H9 (cell line): Measurements from ENCODE around the gene ANKRD53. TPM values are rescaled to one million over a fixed set of nuclear protein-coding genes. Genes with fewer than 3 reads are reported as not detected.

ENCODE experiments used
- DNase-seq: peaks from one replicate; pipeline ENCODE4 v3.0.0-alpha.2; 2017
- H2AFZ ChIP-seq: one replicate; pipeline ENCODE4 v1.6.1; 2013; ENCODE audit warnings: mild to moderate bottlenecking, low read length, control low read depth, moderate library complexity
- H2AK5ac ChIP-seq: 2 replicates; pipeline ENCODE4 v1.6.1; 2013; ENCODE audit warnings: low read length, control low read depth, mixed read lengths; ENCODE audit not compliant: insufficient read length
- H2BK120ac ChIP-seq: one replicate; pipeline ENCODE4 v1.6.1; 2013; ENCODE audit warnings: low read depth, mild to moderate bottlenecking, low read length, control low read depth, inconsistent platforms; ENCODE audit not compliant: poor library complexity, severe bottlenecking
- H2BK12ac ChIP-seq: 2 replicates; pipeline ENCODE4 v1.6.1; 2013; ENCODE audit warnings: low read length, control low read depth, mixed read lengths, low read depth; ENCODE audit not compliant: insufficient read length
- H2BK15ac ChIP-seq: 2 replicates; pipeline ENCODE4 v1.6.1; 2013; ENCODE audit warnings: low read depth, low read length, control low read depth
- H2BK20ac ChIP-seq: one replicate; pipeline ENCODE4 v1.6.1; 2013; ENCODE audit warnings: low read depth, mild to moderate bottlenecking, low read length, control low read depth, inconsistent platforms; ENCODE audit not compliant: poor library complexity, severe bottlenecking
- H2BK5ac ChIP-seq: 2 replicates; pipeline ENCODE4 v1.6.1; 2013; ENCODE audit warnings: low read length, control low read depth, mixed read lengths; ENCODE audit not compliant: insufficient read length
- H3K14ac ChIP-seq: 2 replicates; pipeline ENCODE4 v1.6.1; 2013; ENCODE audit warnings: low read length, control low read depth; ENCODE audit not compliant: insufficient read depth
- H3K18ac ChIP-seq: 2 replicates; pipeline ENCODE4 v1.6.1; 2013; ENCODE audit warnings: low read depth, mild to moderate bottlenecking, mixed read lengths, low read length, control low read depth; ENCODE audit not compliant: insufficient read length
- H3K23ac ChIP-seq: 2 replicates; pipeline ENCODE4 v1.6.1; 2013; ENCODE audit warnings: low read length, control low read depth, mixed read lengths, low read depth; ENCODE audit not compliant: insufficient read length
- H3K23me2 ChIP-seq: 2 replicates; pipeline ENCODE4 v1.6.1; 2013; ENCODE audit warnings: low read depth, mild to moderate bottlenecking, mixed read lengths, low read length, control low read depth; ENCODE audit not compliant: insufficient read length, poor library complexity, severe bottlenecking
- H3K27ac ChIP-seq: 2 replicates; pipeline ENCODE4 v1.5.1; 2013; ENCODE audit warnings: low read length, control low read depth, mixed read lengths, low read depth; ENCODE audit not compliant: insufficient read length
- H3K27me3 ChIP-seq: 2 replicates; pipeline ENCODE4 v1.6.1; 2013; ENCODE audit warnings: low read length, control low read depth, inconsistent platforms; ENCODE audit not compliant: insufficient read depth
- H3K4ac ChIP-seq: 2 replicates; pipeline ENCODE4 v1.6.1; 2013; ENCODE audit warnings: low read depth, mild to moderate bottlenecking, control low read depth, inconsistent platforms, low read length, moderate library complexity
- H3K4me1 ChIP-seq: 2 replicates; pipeline ENCODE4 v1.6.1; 2013; ENCODE audit warnings: low read length, control low read depth, inconsistent platforms; ENCODE audit not compliant: insufficient read depth
- H3K4me2 ChIP-seq: 2 replicates; pipeline ENCODE4 v1.6.1; 2013; ENCODE audit warnings: low read length, control low read depth, mixed read lengths; ENCODE audit not compliant: insufficient read length, insufficient read depth
- H3K56ac ChIP-seq: 2 replicates; pipeline ENCODE4 v1.6.1; 2013; ENCODE audit warnings: low read depth, mild to moderate bottlenecking, mixed read lengths, low read length, control low read depth; ENCODE audit not compliant: insufficient read length
- H3K79me1 ChIP-seq: 2 replicates; pipeline ENCODE4 v1.6.1; 2013; ENCODE audit warnings: low read depth, mild to moderate bottlenecking, moderate library complexity, low read length, control low read depth, inconsistent platforms; ENCODE audit not compliant: insufficient read depth, poor library complexity, severe bottlenecking
- H3K79me2 ChIP-seq: 2 replicates; pipeline ENCODE4 v1.6.1; 2013; ENCODE audit warnings: low read length, control low read depth, inconsistent platforms; ENCODE audit not compliant: insufficient read depth
- H3K9ac ChIP-seq: 2 replicates; pipeline ENCODE4 v1.6.1; 2013; ENCODE audit warnings: low read length, control low read depth, mixed read lengths; ENCODE audit not compliant: insufficient read length; ENCODE audit errors: extremely low read depth
- H3K9me3 ChIP-seq: one replicate; pipeline ENCODE4 v1.6.1; 2013; ENCODE audit warnings: low read depth, low read length, inconsistent platforms; ENCODE audit not compliant: control insufficient read depth
- H3T11ph ChIP-seq: one replicate; pipeline ENCODE4 v1.6.1; 2013; ENCODE audit warnings: mild to moderate bottlenecking, low read length, control low read depth, inconsistent platforms
- H4K20me1 ChIP-seq: one replicate; pipeline ENCODE4 v1.6.1; 2013; ENCODE audit not compliant: control insufficient read depth, insufficient read length, insufficient read depth
- H4K5ac ChIP-seq: 2 replicates; pipeline ENCODE4 v1.6.1; 2013; ENCODE audit warnings: low read depth, mild to moderate bottlenecking, mixed read lengths, low read length, control low read depth; ENCODE audit not compliant: insufficient read length
- H4K8ac ChIP-seq: replicated peaks from 2 replicates; pipeline ENCODE4 v1.6.1; 2013; ENCODE audit warnings: low read length, control low read depth, mixed read lengths, low read depth; ENCODE audit not compliant: insufficient read length
- H4K91ac ChIP-seq: 2 replicates; pipeline ENCODE4 v1.6.1; 2013; ENCODE audit warnings: low read depth, mild to moderate bottlenecking, moderate library complexity, mixed read lengths, low read length, control low read depth; ENCODE audit not compliant: insufficient read length
- H3K27ac Mint-ChIP-seq, 3 experiments: 2 replicates in 2 of 3; 3 replicates in 1 of 3; pipeline ENCODE4 v1.8.0; 2020 to 2021; ENCODE audit warnings: mixed read lengths in 3 of 3, mild to moderate bottlenecking in 1 of 3, moderate library complexity in 1 of 3
- H3K27me3 Mint-ChIP-seq: 2 replicates; pipeline ENCODE4 v1.8.0; 2021; ENCODE audit warnings: low read depth, mild to moderate bottlenecking, moderate library complexity, mixed read lengths
- H3K36me3 Mint-ChIP-seq, 3 experiments: 2 replicates in 2 of 3; 3 replicates in 1 of 3; pipeline ENCODE4 v1.8.0; 2020 to 2021; ENCODE audit warnings: low read depth in 3 of 3, mixed read lengths in 3 of 3; ENCODE audit not compliant: insufficient read depth in 1 of 3
- H3K4me1 Mint-ChIP-seq, 2 experiments: 2 replicates each; pipeline ENCODE4 v1.8.0; 2020; ENCODE audit warnings: mixed read lengths in 2 of 2
- H3K4me3 Mint-ChIP-seq, 2 experiments: 2 replicates in 1 of 2; 3 replicates in 1 of 2; pipeline ENCODE4 v1.8.0; 2020 to 2021; ENCODE audit warnings: mild to moderate bottlenecking in 2 of 2, mixed read lengths in 2 of 2, moderate library complexity in 1 of 2
- H3K9me3 Mint-ChIP-seq, 2 experiments: 2 replicates in 1 of 2; 3 replicates in 1 of 2; pipeline ENCODE4 v1.8.0; 2020; ENCODE audit warnings: mild to moderate bottlenecking in 2 of 2, mixed read lengths in 2 of 2, moderate library complexity in 1 of 2
- WGBS: extraction: QIAGEN DNeasy Blood & Tissue Kit; methylation state at CpG from one replicate; pipeline ENCODE4 v1.1.7; 2013; ENCODE audit warnings: missing lambda C conversion rate, low lambda C conversion rate, mixed read lengths; ENCODE audit not compliant: insufficient read length; ENCODE audit errors: extremely low coverage; 5-methylcytosine and 5-hydroxymethylcytosine counted together
- total RNA-seq: library from RNA; stranded (reverse); gene quantifications from 2 replicates; pipeline ENCODE4 v1.2.1, GENCODE V29; 2021
- TF ChIP-seq, protein P1 (sequence below): fragments of 200-600 bp; sonication (generic); conservative IDR thresholded peaks from 3 replicates; pipeline ENCODE4 v1.8.0; 2021; ENCODE audit warnings: antibody characterized with exemption, mild to moderate bottlenecking

Gene ANKRD53
- total RNA-seq, 1 experiment from 2014 or later: 0.28 TPM

DNA sequence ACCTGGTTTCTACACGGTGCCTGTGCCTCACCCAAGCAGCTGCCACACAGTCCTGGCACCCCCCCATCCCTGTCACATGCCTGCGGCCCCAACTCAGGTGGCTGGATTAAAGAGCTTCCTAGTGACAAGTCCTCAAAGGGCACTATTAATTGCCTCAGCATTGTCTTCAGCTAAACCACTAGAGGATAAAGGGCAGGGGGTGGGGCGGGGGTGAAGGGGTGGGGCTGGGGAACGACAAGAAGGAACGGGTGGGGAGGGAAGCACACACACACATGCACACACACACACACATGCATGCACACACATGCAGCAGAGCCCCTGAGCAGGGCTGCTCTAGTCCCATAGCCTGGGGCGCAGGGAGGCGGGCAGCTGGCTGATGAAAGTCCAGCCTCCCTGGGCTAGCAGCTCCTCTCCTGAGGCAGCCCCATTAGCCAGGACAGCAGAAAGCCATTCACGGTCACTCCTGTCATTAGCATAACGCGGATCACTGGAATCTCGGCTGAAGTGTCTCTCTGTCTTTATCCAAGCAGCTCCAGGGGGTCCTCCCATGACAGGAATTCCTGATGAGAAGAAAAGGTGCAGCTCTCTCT lies 23.6 kb downstream of the ANKRD53 start:
- TF ChIP-seq, protein P1, sequence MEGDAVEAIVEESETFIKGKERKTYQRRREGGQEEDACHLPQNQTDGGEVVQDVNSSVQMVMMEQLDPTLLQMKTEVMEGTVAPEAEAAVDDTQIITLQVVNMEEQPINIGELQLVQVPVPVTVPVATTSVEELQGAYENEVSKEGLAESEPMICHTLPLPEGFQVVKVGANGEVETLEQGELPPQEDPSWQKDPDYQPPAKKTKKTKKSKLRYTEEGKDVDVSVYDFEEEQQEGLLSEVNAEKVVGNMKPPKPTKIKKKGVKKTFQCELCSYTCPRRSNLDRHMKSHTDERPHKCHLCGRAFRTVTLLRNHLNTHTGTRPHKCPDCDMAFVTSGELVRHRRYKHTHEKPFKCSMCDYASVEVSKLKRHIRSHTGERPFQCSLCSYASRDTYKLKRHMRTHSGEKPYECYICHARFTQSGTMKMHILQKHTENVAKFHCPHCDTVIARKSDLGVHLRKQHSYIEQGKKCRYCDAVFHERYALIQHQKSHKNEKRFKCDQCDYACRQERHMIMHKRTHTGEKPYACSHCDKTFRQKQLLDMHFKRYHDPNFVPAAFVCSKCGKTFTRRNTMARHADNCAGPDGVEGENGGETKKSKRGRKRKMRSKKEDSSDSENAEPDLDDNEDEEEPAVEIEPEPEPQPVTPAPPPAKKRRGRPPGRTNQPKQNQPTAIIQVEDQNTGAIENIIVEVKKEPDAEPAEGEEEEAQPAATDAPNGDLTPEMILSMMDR: no peak
- H3K4me3 Mint-ChIP-seq: peak overlapping the region; percentile 24 to 62; a peak in 3 of 5 replicates
- H4K20me1 ChIP-seq: no peaks in the 10 kb centered on the region
- H3K27ac ChIP-seq: no peak overlapping the region
- H3K56ac ChIP-seq: no peak overlapping the region
- no peaks in the 10 kb centered on the region for H3K9me3 Mint-ChIP-seq
- H2BK120ac ChIP-seq: no peak overlapping the region
- no peaks in the 10 kb centered on the region for H3K27me3 ChIP-seq
- no peak overlapping the region for H4K5ac ChIP-seq
- no CpG with 5 or more reads among the region's 11 CpGs for WGBS
- H3K9ac ChIP-seq: no peak overlapping the region
- peak; percentile 82 for DNase-seq
- no peak overlapping the region for H2BK5ac ChIP-seq
- no peak overlapping the region for H2BK15ac ChIP-seq
- H3K79me1 ChIP-seq: no peaks in the 10 kb centered on the region
- H3K4me1 ChIP-seq: peaks cover 8% of the 10 kb centered on the region; the same call in 1 of the 2 replicates
- no peaks in the 10 kb centered on the region for H3K36me3 Mint-ChIP-seq
- peaks cover 43% of the 10 kb centered on the region for H3K27me3 Mint-ChIP-seq
- H3K4me2 ChIP-seq: peak overlapping the region; percentile 15
- peaks cover 7% of the 10 kb centered on the region for H3K23me2 ChIP-seq
- no peaks in the 10 kb centered on the region for H3K79me2 ChIP-seq
- H3K4ac ChIP-seq: no peak overlapping the region
- no peak overlapping the region for H2AK5ac ChIP-seq
- no peak overlapping the region for H2BK12ac ChIP-seq
- peaks cover 15 to 20% of the 10 kb centered on the region in 2 experiments for H3K4me1 Mint-ChIP-seq
- no peak overlapping the region for H4K8ac ChIP-seq
- no peak overlapping the region for H4K91ac ChIP-seq
- no peak overlapping the region for H2BK20ac ChIP-seq
- no peaks in the 10 kb centered on the region for H3K9me3 ChIP-seq
- no peak overlapping the region for H3T11ph ChIP-seq
- no peak overlapping the region for H3K23ac ChIP-seq
- no peak overlapping the region for H3K14ac ChIP-seq
- no peak overlapping the region; a peak in 1 of 7 replicates for H3K27ac Mint-ChIP-seq
- no peak overlapping the region for H2AFZ ChIP-seq
- no peak overlapping the region for H3K18ac ChIP-seq
